Neural progenitor cell (in vitro differentiated cells): ENCODE results near the gene CCL13.

Experiments
- EZH2 ChIP-seq: fragments of 200-600 bp; sonication (generic); IDR thresholded peaks from 2 replicates; pipeline ENCODE4 v1.6.1; 2017; ENCODE audit warnings: antibody characterized with exemption, mild to moderate bottlenecking, moderate library complexity
- EZH2phosphoT487 ChIP-seq: fragments of 200-600 bp; sonication (generic); IDR thresholded peaks from 2 replicates; pipeline ENCODE4 v1.6.1; 2017; ENCODE audit warnings: antibody characterized with exemption
- TF ChIP-seq, protein P1 (sequence below): fragments of 200-600 bp; sonication (generic); IDR thresholded peaks from 2 replicates; pipeline ENCODE4 v1.5.1; 2017; ENCODE audit warnings: antibody characterized with exemption, mild to moderate bottlenecking

GRCh38 chr17:34399725-34400124 is 43.4 kb downstream of the CCL13 start:
- no peak for TF ChIP-seq EZH2
- no peak for TF ChIP-seq EZH2phosphoT487
- TF ChIP-seq, protein P1, sequence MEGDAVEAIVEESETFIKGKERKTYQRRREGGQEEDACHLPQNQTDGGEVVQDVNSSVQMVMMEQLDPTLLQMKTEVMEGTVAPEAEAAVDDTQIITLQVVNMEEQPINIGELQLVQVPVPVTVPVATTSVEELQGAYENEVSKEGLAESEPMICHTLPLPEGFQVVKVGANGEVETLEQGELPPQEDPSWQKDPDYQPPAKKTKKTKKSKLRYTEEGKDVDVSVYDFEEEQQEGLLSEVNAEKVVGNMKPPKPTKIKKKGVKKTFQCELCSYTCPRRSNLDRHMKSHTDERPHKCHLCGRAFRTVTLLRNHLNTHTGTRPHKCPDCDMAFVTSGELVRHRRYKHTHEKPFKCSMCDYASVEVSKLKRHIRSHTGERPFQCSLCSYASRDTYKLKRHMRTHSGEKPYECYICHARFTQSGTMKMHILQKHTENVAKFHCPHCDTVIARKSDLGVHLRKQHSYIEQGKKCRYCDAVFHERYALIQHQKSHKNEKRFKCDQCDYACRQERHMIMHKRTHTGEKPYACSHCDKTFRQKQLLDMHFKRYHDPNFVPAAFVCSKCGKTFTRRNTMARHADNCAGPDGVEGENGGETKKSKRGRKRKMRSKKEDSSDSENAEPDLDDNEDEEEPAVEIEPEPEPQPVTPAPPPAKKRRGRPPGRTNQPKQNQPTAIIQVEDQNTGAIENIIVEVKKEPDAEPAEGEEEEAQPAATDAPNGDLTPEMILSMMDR: no peak
